HL-60 (cell line): ENCODE results near the gene MYO5B.

ENCODE experiments used
- DNase-seq, 2 experiments: peaks; one replicate each; pipeline ENCODE4 v3.0.0-alpha.2; 2010 to 2020; ENCODE audit warnings: low read depth in 1 of 2, low spot score in 1 of 2
- H3K27ac ChIP-seq: fragments of 250-450 bp; sonication (Bioruptor Pico); replicated peaks from 2 replicates; pipeline ENCODE4 v1.5.1; 2020; ENCODE audit warnings: mild to moderate bottlenecking, moderate library complexity
- H3K27me3 ChIP-seq: fragments of 250-450 bp; sonication (Bioruptor Pico); 2 replicates; pipeline ENCODE4 v1.5.1; 2021; ENCODE audit warnings: mild to moderate bottlenecking, moderate library complexity; ENCODE audit not compliant: insufficient read depth, poor library complexity, severe bottlenecking
- H3K4me3 ChIP-seq: replicated peaks from 2 replicates; pipeline ENCODE4 v1.5.1; 2011; ENCODE audit warnings: mild to moderate bottlenecking, control low read depth, low read length; ENCODE audit not compliant: insufficient read depth
- CTCF ChIP-seq: IDR thresholded peaks from one replicate; pipeline ENCODE4 v1.5.1; 2011; ENCODE audit warnings: low read length, control low read depth, inconsistent platforms; ENCODE audit not compliant: insufficient read depth
- GABPA ChIP-seq: IDR thresholded peaks from 2 replicates; pipeline ENCODE4 v1.6.1; 2012; ENCODE audit warnings: low read depth
- POLR2AphosphoS5 ChIP-seq: IDR thresholded peaks from 2 replicates; pipeline ENCODE4 v1.6.1; 2012; ENCODE audit warnings: low read depth
- REST ChIP-seq: IDR thresholded peaks from 2 replicates; pipeline ENCODE4 v1.6.1; 2012; ENCODE audit warnings: low read depth; ENCODE audit not compliant: insufficient replicate concordance
- SPI1 ChIP-seq: IDR thresholded peaks from 2 replicates; pipeline ENCODE4 v1.6.1; 2012; ENCODE audit warnings: low read depth, mild to moderate bottlenecking, borderline replicate concordance

MYO5B gene

DNA sequence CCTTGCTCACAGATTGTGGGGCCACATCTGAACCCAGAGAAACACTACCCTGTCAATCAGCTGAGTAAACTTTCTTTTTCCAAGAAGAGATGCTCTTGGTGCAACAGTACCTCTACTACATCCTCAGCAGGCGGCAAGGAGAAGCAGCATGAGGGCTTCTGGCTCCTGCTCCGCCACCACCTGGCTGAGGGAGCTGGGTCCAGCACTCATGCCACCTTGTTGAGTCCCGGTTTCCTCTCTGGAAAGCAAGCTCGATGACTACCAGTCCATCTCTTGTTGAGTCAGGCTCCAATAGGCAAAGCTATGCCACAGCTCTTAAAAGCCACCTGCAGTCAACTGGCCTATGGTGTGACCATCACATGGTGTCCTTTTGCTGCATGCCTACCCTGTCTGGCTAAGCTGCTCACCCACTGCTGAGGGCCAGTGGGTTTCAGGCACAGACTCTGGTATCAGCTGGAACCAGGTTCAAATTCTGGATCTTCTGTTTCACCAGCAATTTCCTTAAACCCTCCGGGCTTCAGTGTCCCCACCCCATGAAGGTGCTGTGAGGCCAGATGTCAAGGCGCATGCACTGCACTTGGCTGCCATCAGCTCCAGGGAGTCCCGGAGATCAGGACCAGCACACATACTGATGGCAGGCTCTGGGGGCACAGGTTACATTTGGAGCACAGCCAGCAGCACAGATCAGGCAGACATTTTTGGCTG, 339.1 kb downstream of the MYO5B start:
- no peaks in the 10 kb centered on the region for H3K27me3 ChIP-seq
- TF ChIP-seq REST (no peak), GABPA (no peak), SPI1 (no peak), POLR2AphosphoS5 (no peak), CTCF (no peak)
- DNase-seq, result no peak
- H3K27ac ChIP-seq, result no peak overlapping the region
- H3K4me3 ChIP-seq, result no peak overlapping the region

- DNase-seq, result no peak
- TF ChIP-seq POLR2AphosphoS5, result no peak
- no peak for TF ChIP-seq CTCF
- no peak for TF ChIP-seq REST
- no peak for TF ChIP-seq SPI1
- TF ChIP-seq GABPA, result no peak
- Histone ChIP-seq H3K4me3 (no peak overlapping the region), H3K27ac (no peak overlapping the region), H3K27me3 (no peaks in the 10 kb centered on the region)
These were observed 340.3 kb downstream of the MYO5B start for GRCh38 chr18:49854681-49855080.

DNA sequence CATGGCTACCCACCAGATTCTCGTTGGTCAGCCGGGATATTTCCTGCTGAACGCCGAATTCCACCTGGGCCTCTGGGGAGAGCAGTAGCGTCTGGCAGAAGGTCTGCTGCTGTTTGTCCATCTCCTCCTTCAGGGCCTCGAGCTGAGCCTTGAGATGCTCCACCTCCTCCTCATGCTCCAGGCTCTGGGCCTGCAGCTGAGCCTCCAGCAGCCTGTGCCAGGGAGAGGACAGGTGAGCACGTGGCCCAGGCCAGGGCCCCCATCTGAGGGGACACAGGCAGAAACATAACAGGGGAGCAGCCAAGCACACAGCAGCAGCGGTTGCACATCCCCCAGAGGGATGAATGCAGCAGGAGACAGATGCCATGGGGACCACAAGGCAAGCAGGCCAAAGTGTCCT, 341.5 kb downstream of the MYO5B start:
- DNase-seq, result no peak
- Histone ChIP-seq H3K27me3 (peaks cover 5% of the 10 kb centered on the region), H3K4me3 (no peak overlapping the region), H3K27ac (no peak overlapping the region)
- TF ChIP-seq POLR2AphosphoS5 (no peak), CTCF (no peak), REST (no peak), SPI1 (no peak), GABPA (no peak)
